HepG2 (cell line): Measurements from ENCODE around the gene KBTBD13. TPM values are rescaled to one million over a fixed set of nuclear protein-coding genes. Genes with fewer than 3 reads are reported as not detected.

Experiments
- FOXK2 ChIP-seq: fragments of 450-650 bp; IDR thresholded peaks from 2 replicates; pipeline ENCODE4 v1.6.1; 2016
- GABPB1 ChIP-seq: IDR thresholded peaks from 2 replicates; pipeline ENCODE4 v1.6.1; 2016; ENCODE audit warnings: mild to moderate bottlenecking, missing genetic modification reagents, moderate library complexity, missing compliant biosample characterization
- HOXA9 ChIP-seq: sonication (generic); formaldehyde crosslinking; IDR thresholded peaks from 2 replicates; pipeline ENCODE4 v1.8.1; 2022; ENCODE audit warnings: missing genetic modification reagents, mild to moderate bottlenecking, moderate library complexity, borderline replicate concordance
- PCBP2 ChIP-seq: fragments of 200-400 bp; formaldehyde crosslinking; optimal IDR thresholded peaks from 2 replicates; pipeline ENCODE3; 2018; ENCODE audit warnings: low read length, low read depth; ENCODE audit not compliant: poor library complexity, severe bottlenecking
- RNF219 ChIP-seq: sonication (generic); formaldehyde crosslinking; IDR thresholded peaks from 2 replicates; pipeline ENCODE4 v1.5.0; 2020; ENCODE audit warnings: mild to moderate bottlenecking, missing genetic modification reagents
- TEF ChIP-seq: sonication (generic); formaldehyde crosslinking; IDR thresholded peaks from 2 replicates; pipeline ENCODE4 v1.5.0; 2020; ENCODE audit warnings: missing genetic modification reagents
- ZFP41 ChIP-seq: sonication (generic); formaldehyde crosslinking; IDR thresholded peaks from 2 replicates; pipeline ENCODE4 v1.4.0; 2020; ENCODE audit warnings: mild to moderate bottlenecking, missing genetic modification reagents, borderline replicate concordance
- ZNF556 ChIP-seq: sonication (generic); formaldehyde crosslinking; IDR thresholded peaks from 2 replicates; pipeline ENCODE4 v1.4.0; 2020; ENCODE audit warnings: mild to moderate bottlenecking, missing genetic modification reagents, borderline replicate concordance
- ZNF576 ChIP-seq: sonication (generic); formaldehyde crosslinking; IDR thresholded peaks from 2 replicates; pipeline ENCODE4 v1.4.0; 2020; ENCODE audit warnings: mild to moderate bottlenecking, missing genetic modification reagents
- polyA plus RNA-seq, 8 experiments: library from polyadenylated mRNA; depleted of rRNA in 3 of 8; stranded (reverse) in 7 of 8; unstranded in 1 of 8; fragments of >200 nt; fragmentation: Illumina TruSeq in 4 of 8; extraction: Trizol in 4 of 8; gene quantifications; 2 replicates each; pipeline versions ENCODE4 v1.2.1 to v1.2.3, GENCODE V29; 2011 to 2016; ENCODE audit warnings: low read depth in 4 of 8, missing spikeins in 1 of 8, mixed read lengths in 1 of 8; ENCODE audit not compliant: insufficient read depth in 1 of 8
- total RNA-seq, 5 experiments: library from RNA; depleted of rRNA; stranded (reverse); fragments of >200 nt; fragmentation: Illumina TruSeq; extraction: Trizol; gene quantifications; 2 replicates each; pipeline ENCODE4 v1.2.3, GENCODE V29; 2016; ENCODE audit warnings: low read depth in 1 of 5

KBTBD13 gene
- total and polyA plus RNA-seq, 2 of the 13 experiments (the other 11 are each of a cell fraction or from before 2014, with no cell fraction given) = not detected

- TF ChIP-seq ZFP41 (CRISPR knock-in tag) = no peak
- TF ChIP-seq PCBP2 = no peak
- TF ChIP-seq FOXK2 = peak; percentile 44
- TF ChIP-seq GABPB1 (CRISPR knock-in tag) = peak; percentile 60
- no peak for TF ChIP-seq RNF219 (CRISPR knock-in tag)
- no peak for TF ChIP-seq ZNF576 (CRISPR knock-in tag)
- no peak; the same call in 1 of the 2 replicates for TF ChIP-seq ZNF556 (CRISPR knock-in tag)
- TF ChIP-seq TEF (CRISPR knock-in tag) = no peak
- no peak for TF ChIP-seq HOXA9
- TF ChIP-seq, all 625 proteins: peak for 206
Measured at GRCh38 chr15:65032801-65033537, 43.6 kb upstream of the KBTBD13 start (continued).
